ENCODE data around the gene WNK4.

WNK4 gene

GRCh38 chr17:42832934-42833766 is 52.7 kb downstream of the WNK4 start, which contains the start of gene PSME3:
Gene PSME3, plus strand, starts transcription at chr17:42833397. Its CDS starts 235 bp downstream, at chr17:42833632.
- peak; percentile 96 for ATAC-seq
- no peaks in the 10 kb centered on the region for H3K9me3 Mint-ChIP-seq
- H3K27me3 Mint-ChIP-seq = no peaks in the 10 kb centered on the region
- H3K36me3 Mint-ChIP-seq = peaks cover 18% of the 10 kb centered on the region
- H3K27ac Mint-ChIP-seq = peak within 1 kb of the TSS; percentile 98
- H3K4me1 Mint-ChIP-seq = peaks cover 26% of the 10 kb centered on the region
- H3K4me3 Mint-ChIP-seq = peak within 1 kb of the TSS; percentile 93

- Mint-ChIP-seq H3K27me3 (no peaks in the 10 kb centered on the region), H3K27ac (peak overlapping the region; percentile 98), H3K4me3 (peak overlapping the region; percentile 93), H3K9me3 (no peaks in the 10 kb centered on the region), H3K4me1 (peaks cover 26% of the 10 kb centered on the region), H3K36me3 (peaks cover 23% of the 10 kb centered on the region)
- ATAC-seq = no peak
Measured at GRCh38 chr17:42833767-42834422, 53.5 kb downstream of the WNK4 start.

GRCh38 chr17:42835732-42836131 is 55.3 kb downstream of the WNK4 start:
- H3K36me3 Mint-ChIP-seq = peaks cover 31% of the 10 kb centered on the region
- no peak for ATAC-seq
- no peak overlapping the region for H3K4me3 Mint-ChIP-seq
- no peaks in the 10 kb centered on the region for H3K27me3 Mint-ChIP-seq
- H3K9me3 Mint-ChIP-seq = no peaks in the 10 kb centered on the region
- no peak overlapping the region for H3K27ac Mint-ChIP-seq
- peaks cover 26% of the 10 kb centered on the region for H3K4me1 Mint-ChIP-seq

- ATAC-seq = no peak
- no peaks in the 10 kb centered on the region for H3K27me3 Mint-ChIP-seq
- peaks cover 71% of the 10 kb centered on the region for H3K36me3 Mint-ChIP-seq
- no peaks in the 10 kb centered on the region for H3K9me3 Mint-ChIP-seq
- H3K27ac Mint-ChIP-seq = no peak overlapping the region
- H3K4me1 Mint-ChIP-seq = peaks cover 10% of the 10 kb centered on the region
- no peak overlapping the region for H3K4me3 Mint-ChIP-seq
Measured at GRCh38 chr17:42841975-42842685, 61.7 kb downstream of the WNK4 start.

GRCh38 chr17:42843358-42843934 is 63.0 kb downstream of the WNK4 start:
- no peak overlapping the region for H3K27ac Mint-ChIP-seq
- H3K36me3 Mint-ChIP-seq = peaks cover 60% of the 10 kb centered on the region
- no peak overlapping the region for H3K4me3 Mint-ChIP-seq
- no peak for ATAC-seq
- H3K27me3 Mint-ChIP-seq = no peaks in the 10 kb centered on the region
- H3K4me1 Mint-ChIP-seq = peaks cover 10% of the 10 kb centered on the region
- H3K9me3 Mint-ChIP-seq = no peaks in the 10 kb centered on the region

- Mint-ChIP-seq H3K27ac (no peak within 1 kb of the TSS), H3K36me3 (peaks cover 52% of the 10 kb centered on the region), H3K4me1 (peaks cover 10% of the 10 kb centered on the region), H3K4me3 (no peak within 1 kb of the TSS), H3K27me3 (no peaks in the 10 kb centered on the region), H3K9me3 (no peaks in the 10 kb centered on the region)
- ATAC-seq = no peak
Measured at GRCh38 chr17:42844271-42844670, 63.9 kb downstream of the WNK4 start, which contains the start of gene AOC2. Gene AOC2, plus strand, starts transcription at chr17:42844580. Its CDS starts 47 bp downstream, at chr17:42844627.

- peak; percentile 35 for ATAC-seq
Measured at GRCh38 chr17:42844761-42845555, 64.5 kb downstream of the WNK4 start.

GRCh38 chr17:42845556-42845917 is 65.1 kb downstream of the WNK4 start:
- Mint-ChIP-seq H3K27ac (peak overlapping the region; percentile 50), H3K4me3 (no peak overlapping the region), H3K4me1 (peaks cover 10% of the 10 kb centered on the region), H3K9me3 (no peaks in the 10 kb centered on the region), H3K27me3 (no peaks in the 10 kb centered on the region), H3K36me3 (peaks cover 47% of the 10 kb centered on the region)
- ATAC-seq = no peak

More at GRCh38 chr17:42844761-42845555, 64.5 kb downstream of the WNK4 start:
- Mint-ChIP-seq H3K4me1 (peaks cover 10% of the 10 kb centered on the region), H3K27ac (no peak overlapping the region), H3K4me3 (no peak overlapping the region), H3K36me3 (peaks cover 47% of the 10 kb centered on the region), H3K9me3 (no peaks in the 10 kb centered on the region), H3K27me3 (no peaks in the 10 kb centered on the region)

GRCh38 chr17:42845918-42846593 is 65.6 kb downstream of the WNK4 start:
- ATAC-seq = peak; percentile 64
- Mint-ChIP-seq H3K27ac (peak overlapping the region; percentile 50), H3K4me3 (no peak overlapping the region)

More at GRCh38 chr17:42845918-42846593, 65.6 kb downstream of the WNK4 start:
- peaks cover 47% of the 10 kb centered on the region for H3K36me3 Mint-ChIP-seq
- no peaks in the 10 kb centered on the region for H3K27me3 Mint-ChIP-seq
- peaks cover 10% of the 10 kb centered on the region for H3K4me1 Mint-ChIP-seq
- H3K9me3 Mint-ChIP-seq = no peaks in the 10 kb centered on the region

Measured in stimulated activated memory B cell treated with anti-CD40 and anti-IgM and Interleukin-4, amounts not matched to agents 10 μg/mL and 1 μg/mL and 100 μg/mL, for 72 hours (primary cell).